ENCODE measurements around the gene SPATA25.
"Not testable (repeated sequence)": the region's sequence is repeated elsewhere in the genome, so short reads cannot be mapped to it uniquely, and the experiment has no call there.

SPATA25 gene

GRCh38 chr20:45887346-45887715 is at the start of gene SPATA25:
TSS of gene SPATA25 (minus strand) at chr20:45887622. CDS start at chr20:45887590, 32 bp downstream.
- no peak for DNase-seq

- DNase-seq = no peak
Observed at GRCh38 chr20:45935416-45936046, 48.1 kb upstream of the SPATA25 start.

- peak; percentile 97 for DNase-seq
Observed at GRCh38 chr20:45934586-45935415, 47.4 kb upstream of the SPATA25 start, which contains the start of gene PCIF1. TSS of gene PCIF1 (plus strand) at chr20:45934683. CDS start at chr20:45939000, 4,317 bp downstream.

GRCh38 chr20:45934046-45934585 is 46.7 kb upstream of the SPATA25 start:
- DNase-seq = no peak

GRCh38 chr20:45933266-45934045 is 46.0 kb upstream of the SPATA25 start:
- DNase-seq = peak; percentile 90

- DNase-seq = not testable (repeated sequence)
Observed at GRCh38 chr20:45931680-45932079, 44.3 kb upstream of the SPATA25 start.

- no peak for DNase-seq
Observed at GRCh38 chr20:45927071-45927878, 39.9 kb upstream of the SPATA25 start.

- no peak for DNase-seq
Observed at GRCh38 chr20:45926731-45927070, 39.3 kb upstream of the SPATA25 start.

GRCh38 chr20:45925821-45926506 is 38.5 kb upstream of the SPATA25 start:
- DNase-seq = no peak

GRCh38 chr20:45924391-45925261 is 37.2 kb upstream of the SPATA25 start:
- no peak for DNase-seq

GRCh38 chr20:45921337-45922189 is 34.1 kb upstream of the SPATA25 start:
- no peak for DNase-seq

GRCh38 chr20:45920462-45921336 is 33.3 kb upstream of the SPATA25 start:
- DNase-seq = no peak

GRCh38 chr20:45919542-45920399 is 32.3 kb upstream of the SPATA25 start:
- no peak for DNase-seq

- DNase-seq = no peak
Observed at GRCh38 chr20:45918779-45919537, 31.5 kb upstream of the SPATA25 start.

- DNase-seq = no peak
Observed at GRCh38 chr20:45918182-45918737, 30.8 kb upstream of the SPATA25 start.

GRCh38 chr20:45917790-45918141 is 30.3 kb upstream of the SPATA25 start:
- no peak for DNase-seq

GRCh38 chr20:45913116-45913515 is 25.7 kb upstream of the SPATA25 start:
- no peak for DNase-seq

Measured in islet precursor cell (in vitro differentiated cells).